ENCODE data around the gene LPXN. TPM values are rescaled to one million over a fixed set of nuclear protein-coding genes. Genes with fewer than 3 reads are reported as not detected.

Gene LPXN
- total RNA-seq, 1 donor from 2014 or later = 284 TPM

DNA sequence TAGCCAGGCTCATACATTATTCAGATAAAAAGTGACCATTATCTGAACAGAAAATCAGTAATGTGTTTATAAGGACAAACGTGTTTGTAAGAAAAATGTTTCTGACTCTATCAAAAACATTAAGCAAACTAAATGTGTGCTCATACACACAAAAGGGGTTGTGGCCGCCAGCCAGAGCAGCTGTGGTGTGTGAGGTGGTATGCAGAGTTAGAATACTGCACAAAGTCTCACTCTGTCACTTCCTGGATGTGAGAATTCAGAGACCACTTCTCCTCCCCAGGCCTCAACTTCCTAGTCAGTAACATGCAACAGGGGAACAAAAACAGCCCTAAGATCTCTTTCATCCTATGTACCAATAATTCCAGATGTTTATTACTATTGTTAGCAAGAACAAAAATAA lies 77.2 kb downstream of the LPXN start:
- intact Hi-C loops (cut with micrococcal nuclease) = no loop called here
- Mint-ChIP-seq H3K9me3 (no peaks in the 10 kb centered on the region), H3K4me3 (no peak overlapping the region), H3K36me3 (ENCODE audit: low read depth) (no peaks in the 10 kb centered on the region), H3K27ac (no peak overlapping the region), H3K27me3 (no peaks in the 10 kb centered on the region), H3K4me1 (peaks cover 5% of the 10 kb centered on the region)
- no peak for DNase-seq
- ATAC-seq (ENCODE audit: low read depth) = no peak
- ChIA-PET POLR2A (no interaction called here), CTCF (no interaction called here)
- TF ChIP-seq, protein P1, sequence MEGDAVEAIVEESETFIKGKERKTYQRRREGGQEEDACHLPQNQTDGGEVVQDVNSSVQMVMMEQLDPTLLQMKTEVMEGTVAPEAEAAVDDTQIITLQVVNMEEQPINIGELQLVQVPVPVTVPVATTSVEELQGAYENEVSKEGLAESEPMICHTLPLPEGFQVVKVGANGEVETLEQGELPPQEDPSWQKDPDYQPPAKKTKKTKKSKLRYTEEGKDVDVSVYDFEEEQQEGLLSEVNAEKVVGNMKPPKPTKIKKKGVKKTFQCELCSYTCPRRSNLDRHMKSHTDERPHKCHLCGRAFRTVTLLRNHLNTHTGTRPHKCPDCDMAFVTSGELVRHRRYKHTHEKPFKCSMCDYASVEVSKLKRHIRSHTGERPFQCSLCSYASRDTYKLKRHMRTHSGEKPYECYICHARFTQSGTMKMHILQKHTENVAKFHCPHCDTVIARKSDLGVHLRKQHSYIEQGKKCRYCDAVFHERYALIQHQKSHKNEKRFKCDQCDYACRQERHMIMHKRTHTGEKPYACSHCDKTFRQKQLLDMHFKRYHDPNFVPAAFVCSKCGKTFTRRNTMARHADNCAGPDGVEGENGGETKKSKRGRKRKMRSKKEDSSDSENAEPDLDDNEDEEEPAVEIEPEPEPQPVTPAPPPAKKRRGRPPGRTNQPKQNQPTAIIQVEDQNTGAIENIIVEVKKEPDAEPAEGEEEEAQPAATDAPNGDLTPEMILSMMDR (IDR thresholded peaks at IDR 0.05) = no peak

DNA sequence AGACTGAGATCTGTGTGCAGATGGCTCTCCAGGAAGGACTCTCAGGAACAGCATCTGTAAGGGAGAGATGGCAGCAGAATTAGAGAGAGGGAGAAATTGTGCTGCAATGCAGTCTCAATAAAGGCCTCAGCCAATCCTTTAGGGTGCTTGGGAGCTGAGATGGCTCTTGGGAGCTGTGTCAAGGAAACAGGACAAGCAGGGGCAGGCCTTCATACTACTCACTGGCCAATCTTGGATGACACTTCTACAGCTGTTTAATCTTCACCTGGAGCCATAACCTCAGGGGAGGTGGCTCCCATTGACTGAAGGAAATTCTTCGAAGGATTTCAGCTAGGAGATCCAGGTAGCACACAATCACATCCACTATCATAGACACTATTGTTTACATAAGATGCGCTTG lies 77.7 kb downstream of the LPXN start:
- Mint-ChIP-seq H3K4me3 (no peak overlapping the region), H3K27me3 (no peaks in the 10 kb centered on the region), H3K36me3 (ENCODE audit: low read depth) (no peaks in the 10 kb centered on the region), H3K9me3 (no peaks in the 10 kb centered on the region), H3K27ac (no peak overlapping the region), H3K4me1 (no peaks in the 10 kb centered on the region)
- ChIA-PET POLR2A (no interaction called here), CTCF (interaction anchor here (0.6 kb wide), 1 partner anchor 18 kb away, joined by 3 read pairs; no protein-coding TSS in a partner anchor)
- intact Hi-C loops (cut with micrococcal nuclease) = no loop called here
- TF ChIP-seq, protein P1 (IDR thresholded peaks at IDR 0.05) = no peak
- ATAC-seq (ENCODE audit: low read depth) = no peak
- DNase-seq = no peak

DNA sequence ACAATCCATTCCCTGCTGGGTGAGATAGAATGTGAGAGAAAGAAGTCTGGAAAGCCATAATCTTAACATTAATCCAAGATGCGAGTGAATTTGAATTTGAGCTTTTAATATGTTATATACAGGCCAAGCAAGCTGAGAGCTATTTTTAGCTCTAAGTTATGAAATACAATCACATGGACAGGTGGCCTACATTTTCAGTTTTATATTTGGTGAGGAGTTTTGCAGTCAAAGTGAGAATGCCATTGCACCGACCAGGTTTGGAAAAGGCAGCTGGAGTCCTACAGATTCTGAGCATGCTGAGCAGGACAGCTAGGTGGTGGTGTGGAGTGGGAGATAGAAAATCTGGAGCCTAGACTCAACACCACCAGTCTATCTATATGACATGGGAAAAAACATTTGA lies 79.8 kb downstream of the LPXN start:
- ATAC-seq (ENCODE audit: low read depth) (no peak), DNase-seq (no peak)
- Mint-ChIP-seq H3K27me3 (no peaks in the 10 kb centered on the region), H3K4me3 (no peak overlapping the region), H3K9me3 (no peaks in the 10 kb centered on the region), H3K36me3 (ENCODE audit: low read depth) (no peaks in the 10 kb centered on the region), H3K27ac (no peak overlapping the region), H3K4me1 (no peaks in the 10 kb centered on the region)
- ChIA-PET POLR2A (no interaction called here), CTCF (no interaction called here)
- TF ChIP-seq, protein P1 (IDR thresholded peaks at IDR 0.05) = no peak
- intact Hi-C loops (cut with micrococcal nuclease) = no loop called here

DNA sequence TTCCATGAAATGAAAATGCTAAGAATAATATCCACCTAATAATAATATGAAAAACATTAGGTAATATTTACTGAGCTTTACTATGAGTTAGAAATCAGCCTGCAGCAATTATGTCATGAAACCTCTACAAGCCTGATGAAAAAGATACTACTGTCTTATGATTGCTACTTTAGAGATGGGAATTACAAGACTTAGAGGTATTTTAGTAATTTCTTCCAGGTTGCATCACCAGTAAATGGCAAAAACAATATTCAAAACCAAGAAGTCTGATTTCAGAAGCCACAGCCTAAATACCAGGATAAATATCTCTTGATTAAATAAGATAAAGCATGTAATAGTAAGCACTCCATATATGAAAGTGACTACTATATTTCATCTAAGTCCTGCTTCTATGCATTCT lies 81.6 kb downstream of the LPXN start:
- ATAC-seq (ENCODE audit: low read depth) (no peak), DNase-seq (no peak)
- intact Hi-C loops (cut with micrococcal nuclease) = no loop called here
- CTCF ChIA-PET = no interaction called here
- Mint-ChIP-seq H3K36me3 (ENCODE audit: low read depth) (no peaks in the 10 kb centered on the region), H3K4me3 (no peak overlapping the region), H3K4me1 (no peaks in the 10 kb centered on the region), H3K27me3 (no peaks in the 10 kb centered on the region), H3K27ac (no peak overlapping the region), H3K9me3 (no peaks in the 10 kb centered on the region)
- POLR2A ChIA-PET = no interaction called here
- TF ChIP-seq, protein P1 (IDR thresholded peaks at IDR 0.05) = no peak

DNA sequence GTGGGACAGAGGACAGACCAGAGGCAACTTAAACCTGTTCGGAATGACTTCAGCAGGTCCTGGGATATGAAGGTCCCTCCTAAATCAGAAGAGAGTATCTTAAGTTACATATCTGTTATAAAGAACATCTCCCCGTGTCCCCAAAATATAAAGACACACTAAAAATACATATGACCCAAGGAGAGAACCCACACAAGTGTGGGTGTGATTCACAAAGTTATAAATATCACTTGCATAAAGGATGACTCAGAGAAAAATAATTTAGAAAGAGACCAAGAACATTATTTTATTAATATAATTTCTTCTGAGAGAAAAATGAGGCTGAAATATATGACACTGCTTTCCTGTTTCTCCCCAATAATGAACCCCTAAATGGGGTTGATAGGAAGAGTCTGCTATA lies 82.0 kb downstream of the LPXN start:
- TF ChIP-seq, protein P1 (IDR thresholded peaks at IDR 0.05) = no peak
- Mint-ChIP-seq H3K27ac (no peak overlapping the region), H3K4me1 (no peaks in the 10 kb centered on the region), H3K27me3 (no peaks in the 10 kb centered on the region), H3K4me3 (no peak overlapping the region), H3K36me3 (ENCODE audit: low read depth) (no peaks in the 10 kb centered on the region), H3K9me3 (no peaks in the 10 kb centered on the region)
- ChIA-PET POLR2A (no interaction called here), CTCF (no interaction called here)
- ATAC-seq (ENCODE audit: low read depth) (no peak), DNase-seq (no peak)
- intact Hi-C loops (cut with micrococcal nuclease) = no loop called here
